Subcutaneous adipose tissue (tissue), 4 donors: ENCODE data around the gene RAB40C. TPM values are rescaled to one million over a fixed set of nuclear protein-coding genes. Genes with fewer than 3 reads are reported as not detected.

Experiments
- total RNA-seq, 4 donors: library from RNA; depleted of rRNA; stranded (reverse); fragments of >200 nt; gene quantifications; one replicate each; pipeline ENCODE4 v1.1.0, GENCODE V29; 2016
- TF ChIP-seq, protein P1 (sequence below): fragments of 450-650 bp; IDR thresholded peaks from one replicate; pipeline ENCODE4 v1.5.1; 2016; ENCODE audit warnings: low read depth, mild to moderate bottlenecking, control low read depth, antibody characterized with exemption, moderate library complexity

RAB40C gene
- total RNA-seq, 4 donors from 2014 or later: 7.7 to 32.2 (median 12.3) TPM

DNA sequence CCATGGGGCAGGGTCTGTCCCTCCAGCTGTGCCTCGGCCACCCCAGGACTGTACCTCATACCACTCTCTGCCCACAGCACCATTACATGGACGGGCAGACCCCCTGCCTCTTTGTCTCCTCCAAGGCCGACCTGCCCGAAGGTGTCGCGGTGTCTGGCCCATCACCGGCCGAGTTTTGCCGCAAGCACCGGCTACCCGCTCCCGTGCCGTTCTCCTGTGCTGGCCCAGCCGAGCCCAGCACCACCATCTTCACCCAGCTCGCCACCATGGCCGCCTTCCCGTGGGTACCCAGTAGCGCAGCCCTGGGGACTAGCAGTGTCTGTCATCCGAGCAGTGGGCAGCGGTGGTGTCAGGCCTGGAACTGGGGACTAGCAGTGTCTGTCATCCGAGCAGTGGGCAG lies 83.0 kb downstream of the RAB40C start:
- TF ChIP-seq, protein P1, sequence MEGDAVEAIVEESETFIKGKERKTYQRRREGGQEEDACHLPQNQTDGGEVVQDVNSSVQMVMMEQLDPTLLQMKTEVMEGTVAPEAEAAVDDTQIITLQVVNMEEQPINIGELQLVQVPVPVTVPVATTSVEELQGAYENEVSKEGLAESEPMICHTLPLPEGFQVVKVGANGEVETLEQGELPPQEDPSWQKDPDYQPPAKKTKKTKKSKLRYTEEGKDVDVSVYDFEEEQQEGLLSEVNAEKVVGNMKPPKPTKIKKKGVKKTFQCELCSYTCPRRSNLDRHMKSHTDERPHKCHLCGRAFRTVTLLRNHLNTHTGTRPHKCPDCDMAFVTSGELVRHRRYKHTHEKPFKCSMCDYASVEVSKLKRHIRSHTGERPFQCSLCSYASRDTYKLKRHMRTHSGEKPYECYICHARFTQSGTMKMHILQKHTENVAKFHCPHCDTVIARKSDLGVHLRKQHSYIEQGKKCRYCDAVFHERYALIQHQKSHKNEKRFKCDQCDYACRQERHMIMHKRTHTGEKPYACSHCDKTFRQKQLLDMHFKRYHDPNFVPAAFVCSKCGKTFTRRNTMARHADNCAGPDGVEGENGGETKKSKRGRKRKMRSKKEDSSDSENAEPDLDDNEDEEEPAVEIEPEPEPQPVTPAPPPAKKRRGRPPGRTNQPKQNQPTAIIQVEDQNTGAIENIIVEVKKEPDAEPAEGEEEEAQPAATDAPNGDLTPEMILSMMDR: no peak

DNA sequence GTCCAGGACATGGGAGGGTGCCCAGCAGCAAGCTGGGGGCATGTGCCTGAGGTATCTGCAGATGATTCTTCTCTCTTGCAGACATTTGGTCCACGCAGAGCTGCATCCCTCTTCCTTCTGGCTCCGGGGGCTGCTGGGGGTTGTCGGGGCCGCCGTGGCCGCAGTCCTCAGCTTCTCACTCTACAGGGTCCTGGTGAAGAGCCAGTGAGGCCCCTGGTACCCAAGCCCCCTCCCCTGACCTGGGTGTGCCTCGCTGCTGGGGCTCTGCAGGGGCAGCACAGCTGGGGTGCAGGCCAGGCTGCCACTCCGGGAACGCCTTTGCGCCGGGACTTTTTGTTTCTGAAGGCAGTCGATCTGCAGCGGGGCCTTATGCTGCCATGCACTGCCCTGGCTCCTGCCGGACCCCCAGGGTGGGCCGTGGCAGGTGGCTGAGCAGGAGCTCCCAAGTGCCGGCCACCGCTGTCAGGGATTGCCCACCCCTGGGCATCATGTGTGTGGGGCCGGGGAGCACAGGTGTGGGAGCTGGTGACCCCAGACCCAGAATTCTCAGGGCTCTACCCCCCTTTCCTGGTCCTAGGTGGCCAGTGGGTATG lies 83.6 kb downstream of the RAB40C start:
- TF ChIP-seq, protein P1: no peak

DNA sequence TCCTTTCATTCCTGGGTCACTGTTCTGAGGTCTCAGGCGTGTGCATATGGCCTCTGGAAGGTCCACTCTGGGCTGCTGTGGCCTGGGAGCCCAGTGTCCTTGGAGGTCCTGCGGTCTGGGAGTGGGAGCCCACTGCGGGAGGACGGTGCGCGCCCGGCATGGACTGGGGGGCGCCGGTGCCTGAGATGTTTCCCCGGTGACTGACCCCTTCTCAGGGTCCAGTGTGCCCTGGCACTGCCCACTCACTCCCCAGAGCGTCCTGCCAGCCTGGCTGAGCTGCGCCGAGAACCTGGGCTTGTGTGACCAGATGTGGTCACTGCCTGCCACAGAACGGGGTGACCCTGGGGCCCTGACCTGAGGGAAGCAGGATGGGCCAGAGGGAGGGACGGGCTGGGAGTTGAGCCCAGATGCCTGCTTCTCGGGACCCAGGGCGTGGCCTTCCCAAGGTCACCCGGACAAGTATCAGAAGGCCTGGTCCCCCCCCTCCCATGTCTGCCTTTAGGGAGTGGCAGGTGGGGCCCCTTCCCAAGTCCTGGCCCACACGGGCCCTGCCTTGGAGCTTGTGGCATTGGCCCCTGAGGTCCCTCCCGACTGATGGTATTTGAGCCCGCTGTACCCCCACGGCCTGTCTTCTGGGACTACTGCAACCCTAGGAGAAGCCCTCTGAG lies 84.5 kb downstream of the RAB40C start:
- TF ChIP-seq, protein P1: no peak

DNA sequence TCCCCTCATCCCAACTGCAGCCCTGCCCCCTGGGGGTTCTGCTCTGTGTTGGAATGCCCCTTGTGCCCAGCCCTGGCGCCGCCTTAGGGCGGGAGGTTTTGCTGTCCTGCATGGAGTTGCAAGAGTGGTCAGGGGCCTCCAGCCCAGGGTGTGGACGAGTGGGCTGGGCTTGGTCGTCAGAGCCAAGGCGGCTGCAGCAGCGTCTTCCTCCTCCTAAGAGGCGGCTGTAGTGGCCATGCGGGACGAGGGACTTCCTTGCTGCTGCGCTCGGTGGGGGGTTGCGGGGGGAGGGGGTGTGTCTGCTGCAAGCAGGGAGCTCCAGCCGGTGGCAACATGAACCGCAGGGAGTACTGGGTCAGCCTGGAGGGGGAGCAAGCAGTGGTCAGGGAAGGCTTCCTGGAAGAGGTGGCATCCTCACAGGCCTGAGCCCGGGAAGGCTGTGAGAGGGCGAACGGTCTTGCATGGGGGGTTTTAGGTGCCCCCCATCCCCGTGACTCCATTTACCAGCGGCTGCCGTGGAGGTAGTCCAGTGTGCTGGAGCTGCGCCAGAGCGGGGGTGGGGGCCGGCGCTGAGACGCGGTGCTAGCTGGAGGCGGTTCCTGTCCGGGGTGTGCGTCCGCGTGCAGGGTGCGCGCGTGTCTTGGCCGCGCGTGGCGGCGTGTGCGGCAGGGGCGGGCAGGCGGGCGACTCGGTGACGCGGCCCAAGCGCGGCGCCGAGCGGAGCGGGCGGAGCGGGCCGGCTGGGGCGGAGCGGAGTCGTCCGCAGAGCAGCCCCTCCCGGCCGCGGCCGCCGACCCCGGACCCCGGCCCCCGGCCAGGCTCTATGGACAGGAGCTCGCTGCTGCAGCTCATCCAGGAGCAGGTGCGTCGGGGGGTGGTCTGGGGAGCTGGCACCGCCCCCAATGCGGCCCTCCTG lies 85.4 kb downstream of the RAB40C start, which contains the start of gene RHBDL1:
Gene RHBDL1, plus strand, starts transcription at position 704 of the 916 bp plus-strand sequence. Its CDS starts 120 bp downstream, at position 824.
- TF ChIP-seq, protein P1: no peak

DNA sequence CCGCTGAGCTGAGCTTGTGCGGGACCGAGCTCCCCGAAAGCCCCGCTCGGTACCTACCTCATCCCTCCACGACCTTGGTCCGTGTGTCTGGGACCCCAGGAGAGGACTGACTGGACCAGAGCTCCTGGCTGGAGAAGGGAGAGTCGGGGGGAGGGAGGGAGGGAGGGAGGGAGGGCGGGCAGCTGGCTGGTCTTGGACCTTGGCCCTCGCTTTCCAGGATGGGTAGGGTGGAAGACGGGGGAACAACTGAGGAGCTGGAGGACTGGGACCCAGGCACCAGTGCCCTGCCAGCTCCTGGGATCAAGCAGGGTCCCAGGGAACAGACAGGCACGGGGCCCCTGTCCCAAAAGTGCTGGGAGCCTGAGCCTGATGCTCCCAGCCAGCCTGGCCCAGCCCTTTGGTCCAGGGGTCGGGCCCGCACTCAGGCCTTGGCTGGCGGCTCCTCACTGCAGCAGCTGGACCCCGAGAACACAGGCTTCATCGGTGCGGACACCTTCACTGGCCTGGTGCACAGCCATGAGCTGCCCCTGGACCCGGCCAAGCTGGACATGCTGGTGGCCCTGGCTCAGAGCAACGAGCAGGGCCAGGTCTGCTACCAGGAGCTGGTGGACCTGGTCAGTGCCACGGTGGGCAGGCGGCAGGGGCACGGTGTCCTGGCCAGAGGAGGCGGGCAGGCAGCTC lies 86.2 kb downstream of the RAB40C start:
- TF ChIP-seq, protein P1: no peak

DNA sequence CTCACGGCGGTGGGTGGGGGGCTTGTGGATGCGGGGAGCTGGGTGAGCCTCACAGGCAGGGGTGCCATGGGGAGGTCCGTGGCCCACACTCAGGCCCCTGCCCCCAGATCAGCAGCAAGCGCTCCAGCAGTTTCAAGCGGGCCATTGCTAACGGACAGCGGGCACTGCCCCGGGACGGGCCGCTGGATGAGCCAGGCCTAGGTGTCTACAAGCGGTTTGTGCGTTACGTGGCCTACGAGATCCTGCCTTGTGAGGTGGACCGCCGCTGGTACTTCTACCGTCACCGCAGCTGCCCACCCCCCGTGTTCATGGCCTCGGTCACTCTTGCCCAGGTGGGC lies 86.7 kb downstream of the RAB40C start:
- TF ChIP-seq, protein P1: no peak
